Left lung (tissue), 10 donors: Measurements from ENCODE around the gene GCH1. TPM values are rescaled to one million over a fixed set of nuclear protein-coding genes. Genes with fewer than 3 reads are reported as not detected.
A peak's percentile ranks its signal among the peaks of the same experiment; 100 is the strongest.
"Not testable (repeated sequence)": the region's sequence is repeated elsewhere in the genome, so short reads cannot be mapped to it uniquely, and the experiment has no call there.

Experiments
- ATAC-seq: fragments of 200-7000 bp; cut with Tn5 transposase; one replicate; pipeline ENCODE4 v1.9.1; 2020; ENCODE audit warnings: moderate library complexity
- DNase-seq, 4 donors: peaks; one replicate each; pipeline ENCODE4 v3.0.0-alpha.2; 2013 to 2020
- H3K27ac ChIP-seq, 2 donors: fragments of 200-600 bp; sonication (generic) in 1 of 2; one replicate each; pipeline versions ENCODE4 v1.5.0 to v1.8.0; 2020 to 2021
- H3K27me3 ChIP-seq, 2 donors: fragments of 200-600 bp; sonication (generic) in 1 of 2; one replicate each; pipeline versions ENCODE4 v1.5.0 to v1.8.0; 2020 to 2021
- H3K36me3 ChIP-seq, 2 donors: fragments of 200-600 bp; sonication (generic) in 1 of 2; one replicate each; pipeline versions ENCODE4 v1.5.0 to v1.8.0; 2020 to 2021
- H3K4me1 ChIP-seq, 2 donors: fragments of 200-600 bp; one replicate each; pipeline ENCODE4 v1.8.0; 2021
- H3K4me3 ChIP-seq, 2 donors: fragments of 200-600 bp; sonication (generic) in 1 of 2; one replicate each; pipeline versions ENCODE4 v1.5.0 to v1.8.0; 2020 to 2021; ENCODE audit warnings: mild to moderate bottlenecking in 1 of 2
- H3K9me3 ChIP-seq, 2 donors: fragments of 200-600 bp; sonication (generic) in 1 of 2; one replicate each; pipeline versions ENCODE4 v1.5.0 to v1.8.0; 2020 to 2021
- CTCF ChIP-seq, 2 donors: fragments of 200-600 bp; sonication (generic) in 1 of 2; IDR thresholded peaks; one replicate each; pipeline versions ENCODE4 v1.5.0 to v1.8.0; 2021; ENCODE audit warnings: antibody characterized with exemption in 2 of 2
- intact Hi-C, 2 donors: fragments of 100-400 bp; cut with DNase I; formaldehyde crosslinking; loops; one replicate each; pipeline versions ENCODE4 v1.11.2 to v1.14.2; 2022
- polyA plus RNA-seq, 6 donors: library from polyadenylated mRNA; unstranded; fragments of 120-200 nt; gene quantifications; one replicate each; pipeline ENCODE4 v1.2.1, GENCODE V29; 2013; ENCODE audit not compliant: insufficient read length in 6 of 6
- total RNA-seq, 2 donors: library from RNA; stranded (reverse); fragmentation: NEBNext Ultra II Directional; extraction: Animal tissue kit (Norgen Biotek cat#: 25700); gene quantifications; one replicate each; pipeline ENCODE4 v1.2.1, GENCODE V29; 2021
- donor health status: DM: no; HTN: yes; CAD: no.
- donor health status: DM: no; HTN: no; CAD: no.

The GCH1 gene
- total and polyA plus RNA-seq, 8 donors, result 5.2 to 22.8 (median 6.9) TPM

GRCh38 chr14:54901380-54902142, 1.1 kb downstream of the GCH1 start:
- Histone ChIP-seq H3K4me1 (peaks cover 0 to 34% of the 10 kb centered on the region in 2 donors), H3K9me3 (no peaks in the 10 kb centered on the region), H3K36me3 (no peaks in the 10 kb centered on the region), H3K4me3 (peak overlapping the region; percentile 78 to 84), H3K27ac (peak overlapping the region; percentile 68 to 95), H3K27me3 (no peaks in the 10 kb centered on the region)
- intact Hi-C loops, result no loop called here
- no peak for TF ChIP-seq CTCF (IDR thresholded peaks at IDR 0.05)
- DNase-seq (peak in 1 of 4 donors; percentile 35), ATAC-seq (no peak)

- no peak for DNase-seq
- Histone ChIP-seq H3K4me3 (peak overlapping the region in 1 of 2 donors; percentile 78), H3K9me3 (no peaks in the 10 kb centered on the region), H3K4me1 (peaks cover 0 to 44% of the 10 kb centered on the region in 2 donors), H3K27ac (peak overlapping the region in 1 of 2 donors; percentile 95), H3K36me3 (no peaks in the 10 kb centered on the region), H3K27me3 (no peaks in the 10 kb centered on the region)
- TF ChIP-seq CTCF (IDR thresholded peaks at IDR 0.05), result no peak
- no peak for ATAC-seq
- intact Hi-C loops, result loop anchor here in 1 of 2 donors (10.0 kb wide), 1 partner anchor 265 kb away; no protein-coding TSS in a partner anchor
Observed at GRCh38 chr14:54899573-54899972, 3.1 kb downstream of the GCH1 start.

- H3K27me3 ChIP-seq, DNase-seq, H3K9me3 ChIP-seq, H3K27ac ChIP-seq, ATAC-seq, H3K4me3 ChIP-seq, H3K36me3 ChIP-seq: not testable (repeated sequence)
- intact Hi-C loops, result loop anchor here in 1 of 2 donors (10.0 kb wide), 1 partner anchor 267 kb away; no protein-coding TSS in a partner anchor
- H3K4me1 ChIP-seq, result peaks cover 0 to 47% of the 10 kb centered on the region in 2 donors
Observed at GRCh38 chr14:54897809-54898555, 4.6 kb downstream of the GCH1 start.

GRCh38 chr14:54895683-54896082, 6.9 kb downstream of the GCH1 start:
- no peaks in the 10 kb centered on the region for H3K9me3 ChIP-seq
- ATAC-seq (no peak), DNase-seq (no peak)
- no peak for TF ChIP-seq CTCF (IDR thresholded peaks at IDR 0.05)
- no peaks in the 10 kb centered on the region for H3K36me3 ChIP-seq
- H3K27ac ChIP-seq, result no peak overlapping the region
- intact Hi-C loops, result loop anchor here in 1 of 2 donors (10.0 kb wide), 1 partner anchor 269 kb away; no protein-coding TSS in a partner anchor
- peaks cover 0 to 51% of the 10 kb centered on the region in 2 donors for H3K4me1 ChIP-seq
- no peaks in the 10 kb centered on the region for H3K27me3 ChIP-seq
- no peak overlapping the region for H3K4me3 ChIP-seq

GRCh38 chr14:54894995-54895394, 7.6 kb downstream of the GCH1 start:
- H3K27ac ChIP-seq, result no peak overlapping the region
- intact Hi-C loops, result loop anchor here in 1 of 2 donors (10.0 kb wide), 1 partner anchor 270 kb away; no protein-coding TSS in a partner anchor
- DNase-seq (no peak), ATAC-seq (no peak)
- no peaks in the 10 kb centered on the region for H3K36me3 ChIP-seq
- TF ChIP-seq CTCF (IDR thresholded peaks at IDR 0.05), result no peak
- H3K4me1 ChIP-seq, result peaks cover 0 to 47% of the 10 kb centered on the region in 2 donors
- no peaks in the 10 kb centered on the region for H3K27me3 ChIP-seq
- H3K9me3 ChIP-seq, result no peaks in the 10 kb centered on the region
- no peak overlapping the region for H3K4me3 ChIP-seq
